Thyroid gland (tissue), 4 donors: ENCODE measurements around the gene STXBP3. TPM values are rescaled to one million over a fixed set of nuclear protein-coding genes. Genes with fewer than 3 reads are reported as not detected.
A peak's percentile ranks its signal among the peaks of the same experiment; 100 is the strongest.
"Not testable (repeated sequence)": the region's sequence is repeated elsewhere in the genome, so short reads cannot be mapped to it uniquely, and the experiment has no call there.

Source experiments
- DNase-seq, 2 donors: peaks; one replicate each; pipeline ENCODE4 v3.0.0-alpha.2; 2019
- H3K27ac ChIP-seq, 3 donors: fragments of 200-600 bp; sonication (generic); 1 replicate in 2 of 3; 2 replicates in 1 of 3; pipeline ENCODE4 v1.5.1; 2016 to 2019; ENCODE audit warnings: mild to moderate bottlenecking in 1 of 3, moderate library complexity in 1 of 3
- H3K27me3 ChIP-seq: fragments of 200-600 bp; sonication (generic); one replicate; pipeline ENCODE4 v1.5.1; 2019
- H3K36me3 ChIP-seq, 2 donors: fragments of 200-600 bp; sonication (generic); one replicate each; pipeline ENCODE4 v1.5.1; 2016 to 2019
- H3K4me1 ChIP-seq, 2 donors: fragments of 200-600 bp; sonication (generic); one replicate each; pipeline ENCODE4 v1.5.1; 2017 to 2019
- H3K4me3 ChIP-seq, 3 donors: fragments of 200-600 bp; sonication (generic); replicated peaks in 1 of 3; 1 replicate in 2 of 3; 2 replicates in 1 of 3; pipeline ENCODE4 v1.5.1; 2016; ENCODE audit warnings: mild to moderate bottlenecking in 1 of 3
- H3K9me3 ChIP-seq: fragments of 200-600 bp; sonication (generic); one replicate; pipeline ENCODE4 v1.5.1; 2017
- CTCF ChIP-seq, 6 experiments: fragments of 200-600 bp in 3 of 6; fragments of 450-650 bp in 3 of 6; sonication (generic) in 3 of 6; IDR thresholded peaks; one replicate each; pipeline ENCODE4 v1.5.1; 2016 to 2019; ENCODE audit warnings: antibody characterized with exemption in 6 of 6, mild to moderate bottlenecking in 2 of 6, inconsistent platforms in 1 of 6, moderate library complexity in 1 of 6
- POLR2A ChIP-seq, 2 donors: fragments of 450-650 bp; IDR thresholded peaks; one replicate each; pipeline ENCODE4 v1.6.1; 2017; ENCODE audit warnings: antibody characterized with exemption in 2 of 2, mild to moderate bottlenecking in 2 of 2, moderate library complexity in 1 of 2
- whole genome bisulfite sequencing, 2 donors: methylation state at CpG; one replicate each; pipeline ENCODE4 v1.1.5; 2017; 5-methylcytosine and 5-hydroxymethylcytosine counted together
- intact Hi-C: fragments of 100-400 bp; cut with DNase I; formaldehyde crosslinking; loops from one replicate; pipeline ENCODE4 v1.15.1; 2023
- total RNA-seq, 4 donors: library from RNA; depleted of rRNA; stranded (reverse); fragments of >200 nt; gene quantifications; one replicate each; pipeline ENCODE4 v1.2.3, GENCODE V29; 2016

STXBP3 gene
- total RNA-seq, result 100 to 1,000 TPM in 3 of 4 donors, 10 to 100 TPM in 1; 82.6 to 223 (median 100) TPM

GRCh38 chr1:108746382-108747170 lies at the start of gene STXBP3:
TSS of gene STXBP3 (plus strand) at chr1:108746674. CDS start at chr1:108746738, 64 bp downstream.
- 0 to 1% methylated on average over 42 to 47 of the region's 75 CpGs for WGBS, 2 donors
- no peaks in the 10 kb centered on the region for H3K9me3 ChIP-seq
- intact Hi-C loops, result no loop called here
- no peaks in the 10 kb centered on the region for H3K27me3 ChIP-seq
- peaks cover 16 to 23% of the 10 kb centered on the region in 2 donors for H3K4me1 ChIP-seq
- no peaks in the 10 kb centered on the region for H3K36me3 ChIP-seq
- H3K4me3 ChIP-seq, result peak within 1 kb of the TSS; percentile 17 to 70 (median 65)
- peak within 1 kb of the TSS; percentile 94 to 95 (median 94) for H3K27ac ChIP-seq
- TF ChIP-seq POLR2A (IDR thresholded peaks at IDR 0.05), result peak; percentile 89 to 98
- peak; percentile 71 to 95 (median 86) for TF ChIP-seq CTCF (IDR thresholded peaks at IDR 0.05)
- DNase-seq, result peak; percentile 97 to 99

DNA sequence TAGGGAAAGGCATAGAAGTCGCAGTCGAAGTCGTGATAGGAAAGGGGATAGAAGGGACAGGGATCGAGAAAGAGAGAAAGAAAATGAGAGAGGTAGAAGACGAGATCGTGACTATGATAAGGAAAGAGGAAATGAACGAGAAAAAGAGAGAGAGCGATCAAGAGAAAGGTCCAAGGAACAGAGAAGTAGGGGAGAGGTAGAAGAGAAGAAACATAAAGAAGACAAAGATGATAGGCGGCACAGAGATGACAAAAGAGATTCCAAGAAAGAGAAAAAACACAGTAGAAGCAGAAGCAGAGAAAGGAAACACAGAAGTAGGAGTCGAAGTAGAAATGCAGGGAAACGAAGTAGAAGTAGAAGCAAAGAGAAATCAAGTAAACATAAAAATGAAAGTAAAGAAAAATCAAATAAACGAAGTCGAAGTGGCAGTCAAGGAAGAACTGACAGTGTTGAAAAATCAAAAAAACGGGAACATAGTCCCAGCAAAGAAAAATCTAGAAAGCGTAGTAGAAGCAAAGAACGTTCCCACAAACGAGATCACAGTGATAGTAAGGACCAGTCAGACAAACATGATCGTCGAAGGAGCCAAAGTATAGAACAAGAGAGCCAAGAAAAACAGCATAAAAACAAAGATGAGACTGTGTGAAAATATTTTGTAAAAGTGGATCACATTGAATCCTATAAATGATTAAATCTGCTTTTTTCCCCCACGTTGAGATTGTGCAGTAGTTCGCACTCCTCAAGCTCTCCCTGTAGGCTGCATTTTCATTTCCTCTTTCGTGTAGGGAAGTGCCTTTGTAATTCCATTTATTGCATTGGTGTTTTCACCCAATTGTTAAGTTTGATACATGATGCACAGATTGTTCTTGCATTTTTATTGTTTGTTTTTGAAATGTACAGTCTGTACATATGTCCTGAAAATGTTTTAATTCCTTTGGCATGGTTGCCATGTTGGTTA lies 46.8 kb upstream of the STXBP3 start:
- H3K27ac ChIP-seq, result no peak overlapping the region
- H3K27me3 ChIP-seq, result no peaks in the 10 kb centered on the region
- TF ChIP-seq POLR2A (IDR thresholded peaks at IDR 0.05), result no peak
- 86 to 87% methylated on average over 22 of the region's 22 CpGs for WGBS, 2 donors
- intact Hi-C loops, result no loop called here
- H3K4me1 ChIP-seq, result peaks cover 4 to 7% of the 10 kb centered on the region in 2 donors
- no peaks in the 10 kb centered on the region for H3K9me3 ChIP-seq
- DNase-seq, result no peak
- no peak overlapping the region for H3K4me3 ChIP-seq
- H3K36me3 ChIP-seq, result peaks cover 45 to 48% of the 10 kb centered on the region in 2 donors

DNA sequence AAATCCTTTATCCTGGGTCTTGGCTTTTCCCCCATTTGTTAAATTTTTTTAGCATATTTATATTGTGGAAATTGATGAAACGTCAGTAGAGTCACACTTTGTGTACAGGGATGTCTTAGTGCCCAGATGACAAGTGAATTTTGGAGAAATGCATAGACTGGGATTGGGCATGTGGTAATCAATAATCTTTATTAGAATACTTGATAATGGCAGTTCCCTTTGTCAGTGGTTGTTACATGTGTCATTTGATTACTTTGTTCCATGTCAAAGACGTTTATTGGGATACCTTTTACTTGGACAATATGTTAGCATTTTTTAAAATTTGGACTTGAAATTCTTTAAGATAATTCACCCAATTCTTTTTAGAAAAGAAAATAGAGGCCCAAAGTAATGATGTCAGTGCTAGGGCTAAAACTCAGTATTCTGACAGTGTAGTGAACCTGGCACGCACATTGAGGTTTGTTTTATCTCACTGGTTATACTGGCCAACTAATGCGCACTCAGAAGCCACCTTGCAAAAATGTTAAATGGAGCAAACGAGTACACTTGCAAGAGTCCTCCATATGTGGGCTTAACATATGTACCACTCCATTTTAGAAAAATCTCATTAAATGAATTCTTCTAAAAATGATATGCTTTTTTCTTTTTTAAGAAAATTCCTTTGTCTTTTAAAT lies 45.2 kb upstream of the STXBP3 start:
- H3K27ac ChIP-seq, result no peak overlapping the region
- H3K36me3 ChIP-seq, result peaks cover 44 to 45% of the 10 kb centered on the region in 2 donors
- DNase-seq, result no peak
- H3K4me1 ChIP-seq, result no peaks in the 10 kb centered on the region
- no peaks in the 10 kb centered on the region for H3K9me3 ChIP-seq
- no peaks in the 10 kb centered on the region for H3K27me3 ChIP-seq
- TF ChIP-seq POLR2A (IDR thresholded peaks at IDR 0.05), result no peak
- no peak for TF ChIP-seq CTCF (IDR thresholded peaks at IDR 0.05)
- intact Hi-C loops, result no loop called here
- H3K4me3 ChIP-seq, result no peak overlapping the region
- 89 to 90% methylated on average over 5 of the region's 5 CpGs for WGBS, 2 donors

DNA sequence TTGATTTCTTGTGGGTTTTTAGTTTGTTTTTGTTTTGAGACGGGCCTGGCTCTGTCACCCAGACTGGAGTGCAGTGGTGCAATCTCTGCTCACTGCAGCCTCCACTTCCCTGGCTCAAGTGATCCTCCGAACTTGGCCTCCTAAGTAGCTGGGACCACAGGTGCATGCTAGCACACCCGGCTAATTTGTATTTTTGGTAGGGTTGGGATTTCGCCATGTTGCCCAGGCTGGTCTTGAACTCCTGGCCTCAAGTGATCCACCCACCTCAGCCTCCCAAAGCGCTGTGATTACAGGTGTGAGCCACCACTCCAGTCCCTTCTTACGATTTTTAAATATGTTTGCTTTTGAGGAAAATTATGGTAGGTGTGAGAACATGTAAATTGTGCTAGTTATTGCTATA lies 44.4 kb upstream of the STXBP3 start:
- H3K4me3 ChIP-seq, H3K4me1 ChIP-seq, H3K9me3 ChIP-seq, DNase-seq, H3K27ac ChIP-seq, H3K27me3 ChIP-seq, intact Hi-C loops: not testable (repeated sequence)
- peaks cover 38 to 39% of the 10 kb centered on the region in 2 donors for H3K36me3 ChIP-seq
- WGBS, 2 donors, result 95 to 98% methylated on average over 6 of the region's 6 CpGs

DNA sequence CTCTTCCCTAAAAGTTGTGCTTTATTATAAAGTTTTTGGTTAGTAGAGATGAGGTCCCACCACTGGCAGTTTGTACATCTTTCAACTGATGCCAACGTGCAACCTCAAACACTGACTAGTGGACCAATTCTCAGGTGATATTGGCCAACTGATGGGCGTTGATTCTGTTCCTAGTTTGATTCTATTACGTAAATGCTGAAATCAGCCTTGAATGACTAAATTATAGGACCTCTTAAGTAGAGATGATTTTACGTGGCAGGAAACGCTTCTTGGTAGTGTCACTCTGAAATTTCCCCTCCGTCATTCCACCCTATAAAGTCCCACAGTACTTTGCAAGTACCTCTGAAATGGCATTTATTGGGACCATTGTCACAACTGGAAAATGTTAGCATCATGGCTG lies 42.5 kb upstream of the STXBP3 start:
- TF ChIP-seq CTCF (IDR thresholded peaks at IDR 0.05) (no peak), POLR2A (IDR thresholded peaks at IDR 0.05) (no peak)
- no peak overlapping the region for H3K27ac ChIP-seq
- no peaks in the 10 kb centered on the region for H3K4me1 ChIP-seq
- no peak overlapping the region for H3K4me3 ChIP-seq
- no peaks in the 10 kb centered on the region for H3K27me3 ChIP-seq
- H3K9me3 ChIP-seq, result no peaks in the 10 kb centered on the region
- 77 to 80% methylated on average over 6 of the region's 6 CpGs for WGBS, 2 donors
- no peak for DNase-seq
- intact Hi-C loops, result no loop called here
- H3K36me3 ChIP-seq, result peaks cover 19 to 21% of the 10 kb centered on the region in 2 donors
